Heart right ventricle (tissue), 16 donors: ENCODE measurements around the gene HIKESHI. TPM values are rescaled to one million over a fixed set of nuclear protein-coding genes. Genes with fewer than 3 reads are reported as not detected.
A peak's percentile ranks its signal among the peaks of the same experiment; 100 is the strongest.

ENCODE experiments used
- ATAC-seq, 8 donors: fragments of 200-7000 bp; cut with Tn5 transposase; one replicate each; pipeline ENCODE4 v1.9.1; 2020; ENCODE audit warnings: mild to moderate bottlenecking in 8 of 8, moderate library complexity in 8 of 8, moderate number of reproducible peaks in 1 of 8
- DNase-seq, 2 donors: peaks; one replicate each; pipeline ENCODE4 v3.0.0-alpha.2; 2020
- H3K27ac ChIP-seq, 10 donors: fragments of 200-600 bp; sonication (generic) in 2 of 10; one replicate each; pipeline versions ENCODE4 v1.5.0 to v1.8.0; 2020 to 2022; ENCODE audit warnings: mild to moderate bottlenecking in 3 of 10
- H3K27me3 ChIP-seq, 7 donors: fragments of 200-600 bp; one replicate each; pipeline ENCODE4 v1.8.0; 2021 to 2022; ENCODE audit warnings: mild to moderate bottlenecking in 2 of 7
- H3K36me3 ChIP-seq, 9 donors: fragments of 200-600 bp; sonication (generic) in 1 of 9; one replicate each; pipeline versions ENCODE4 v1.5.0 to v1.8.0; 2020 to 2022; ENCODE audit warnings: mild to moderate bottlenecking in 2 of 9
- H3K4me1 ChIP-seq, 9 donors: fragments of 200-600 bp; sonication (generic) in 1 of 9; one replicate each; pipeline versions ENCODE4 v1.5.0 to v1.8.0; 2020 to 2022; ENCODE audit warnings: mild to moderate bottlenecking in 4 of 9
- H3K4me3 ChIP-seq, 10 donors: fragments of 200-600 bp; sonication (generic) in 2 of 10; one replicate each; pipeline versions ENCODE4 v1.5.0 to v1.8.0; 2020 to 2022; ENCODE audit warnings: mild to moderate bottlenecking in 7 of 10, moderate library complexity in 2 of 10
- H3K9me3 ChIP-seq, 11 donors: fragments of 200-600 bp in 10 of 11; sonication (generic) in 2 of 11; one replicate each; pipeline versions ENCODE4 v1.5.0 to v1.8.0; 2013 to 2022; ENCODE audit warnings: mild to moderate bottlenecking in 2 of 11, control low read depth in 1 of 11, moderate library complexity in 1 of 11
- WGBS, 2 donors: extraction: QIAGEN DNeasy Blood & Tissue Kit; methylation state at CpG; one replicate each; pipeline ENCODE4 v1.1.7; 2013; ENCODE audit warnings: inconsistent platforms in 1 of 2; 5-methylcytosine and 5-hydroxymethylcytosine counted together
- intact Hi-C, 10 donors: fragments of 100-400 bp; cut with DNase I; formaldehyde crosslinking; loops; one replicate each; pipeline versions ENCODE4 v1.11.1 to v1.14.2; 2022
- polyA plus RNA-seq, 2 donors: library from polyadenylated mRNA; stranded (reverse); fragments of 200-250 nt; gene quantifications; one replicate each; pipeline ENCODE4 v1.2.3, GENCODE V29; 2013
- total RNA-seq, 10 donors: library from RNA; stranded (reverse); fragmentation: NEBNext Ultra II Directional in 3 of 10; extraction: Animal tissue kit (Norgen Biotek cat#: 25700) in 3 of 10; gene quantifications; one replicate each; pipeline versions ENCODE4 v1.2.1 to v1.2.4, GENCODE V29; 2021 to 2023
- TF ChIP-seq, protein P1 (sequence below), 9 donors: fragments of 200-600 bp; sonication (generic) in 2 of 9; IDR thresholded peaks; one replicate each; pipeline versions ENCODE4 v1.5.0 to v1.8.0; 2021 to 2022; ENCODE audit warnings: antibody characterized with exemption in 9 of 9, mild to moderate bottlenecking in 5 of 9, moderate library complexity in 1 of 9
- donor health status: Arrhythmogenic right ventricular cardiomyopathy.
- donor health status: ischemic (EF 13 %, LVEDD 7.1; RV severe dilation, severe dysfunction).
- donor health status: healthy with polysubstance abuse.
- donor health status: DM: no; HTN: yes; CAD: no.
- donor health status: DM: no; HTN: no; CAD: no.
- donor health status: ischemic (EF 25% LVEDD 6.9; RV normal size, moderate dysfunction).
- donor health status: ischemic (EF 25% LVEDD 5.7; RV mildly dilated, moderate dysfunction).
- donor health status: healthy.
- donor health status: DM: yes; HTN: yes; CAD: no.
- donor health status: Ischemic cardiomyopathy.
- donor health status: ischemic (EF 35%, LVEDD 5.7; RV mildly dilated, moderate dysfunction).
- donor health status: nonischemic (EF 11% LVEDD 7.7; RV severe dilation, severe dysfunction).
- donor health status: DM: yes; HTN: yes; CAD: no.
- donor health status: PGD.
- donor health status: ischemic (EF 29% LVEDD 5.4; RV normal size, mild dysfunction).
- donor health status: nonischemic (EF 23%, LVEDD 6.1; RV moderate dilation, normal function).

Gene HIKESHI
- total and polyA plus RNA-seq, 12 donors: 42.5 to 78.7 (median 47.1) TPM

DNA sequence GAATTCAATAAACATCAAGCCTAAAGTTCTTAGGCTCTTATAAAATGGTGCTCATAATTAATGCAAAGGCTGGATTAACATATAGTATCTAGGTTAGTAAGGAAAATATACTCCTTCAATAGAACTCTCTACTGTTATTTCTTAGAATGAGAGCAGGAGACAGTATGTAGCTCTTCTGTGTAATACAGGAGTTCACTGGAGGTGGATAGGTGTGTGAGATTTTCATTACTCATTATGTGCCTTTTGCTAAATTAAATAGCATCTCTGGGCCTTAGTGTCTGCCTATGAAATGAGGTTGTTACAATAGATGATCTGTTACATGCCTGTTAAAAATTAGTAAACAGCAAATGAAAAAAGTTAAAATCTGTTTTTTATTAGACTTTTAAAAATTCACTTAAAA is 36.8 kb upstream of the HIKESHI start:
- no peak for DNase-seq
- TF ChIP-seq, protein P1, sequence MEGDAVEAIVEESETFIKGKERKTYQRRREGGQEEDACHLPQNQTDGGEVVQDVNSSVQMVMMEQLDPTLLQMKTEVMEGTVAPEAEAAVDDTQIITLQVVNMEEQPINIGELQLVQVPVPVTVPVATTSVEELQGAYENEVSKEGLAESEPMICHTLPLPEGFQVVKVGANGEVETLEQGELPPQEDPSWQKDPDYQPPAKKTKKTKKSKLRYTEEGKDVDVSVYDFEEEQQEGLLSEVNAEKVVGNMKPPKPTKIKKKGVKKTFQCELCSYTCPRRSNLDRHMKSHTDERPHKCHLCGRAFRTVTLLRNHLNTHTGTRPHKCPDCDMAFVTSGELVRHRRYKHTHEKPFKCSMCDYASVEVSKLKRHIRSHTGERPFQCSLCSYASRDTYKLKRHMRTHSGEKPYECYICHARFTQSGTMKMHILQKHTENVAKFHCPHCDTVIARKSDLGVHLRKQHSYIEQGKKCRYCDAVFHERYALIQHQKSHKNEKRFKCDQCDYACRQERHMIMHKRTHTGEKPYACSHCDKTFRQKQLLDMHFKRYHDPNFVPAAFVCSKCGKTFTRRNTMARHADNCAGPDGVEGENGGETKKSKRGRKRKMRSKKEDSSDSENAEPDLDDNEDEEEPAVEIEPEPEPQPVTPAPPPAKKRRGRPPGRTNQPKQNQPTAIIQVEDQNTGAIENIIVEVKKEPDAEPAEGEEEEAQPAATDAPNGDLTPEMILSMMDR (IDR thresholded peaks at IDR 0.05): no peak
- Histone ChIP-seq H3K4me1 (no peaks in the 10 kb centered on the region), H3K4me3 (no peak overlapping the region), H3K9me3 (no peaks in the 10 kb centered on the region), H3K36me3 (peaks cover 0 to 97% (median 18%) of the 10 kb centered on the region in 9 donors), H3K27me3 (no peaks in the 10 kb centered on the region), H3K27ac (no peak overlapping the region)
- intact Hi-C loops: no loop called here
- no peak for ATAC-seq

DNA sequence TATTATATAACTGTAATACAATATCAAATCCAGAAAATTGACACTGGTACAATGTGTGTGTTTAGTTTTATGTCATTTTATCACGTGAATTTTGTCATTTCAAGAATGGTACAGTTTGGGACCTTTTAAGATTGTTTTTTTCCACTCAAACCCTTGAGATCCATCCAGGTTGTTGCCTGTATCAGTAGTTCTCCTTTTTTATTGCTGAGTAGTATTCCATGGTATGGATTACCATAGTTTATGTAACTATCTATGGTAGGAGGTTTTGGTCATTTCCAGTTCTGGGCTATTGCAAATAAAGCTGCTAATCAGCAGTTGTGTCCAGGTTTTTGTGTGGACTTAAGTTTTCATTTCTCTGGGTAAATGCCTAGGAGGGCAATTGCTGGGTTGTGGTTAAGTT is 32.4 kb upstream of the HIKESHI start:
- ATAC-seq (no peak), DNase-seq (no peak)
- TF ChIP-seq, protein P1 (IDR thresholded peaks at IDR 0.05): no peak
- Histone ChIP-seq H3K36me3 (peaks cover 0 to 85% (median 11%) of the 10 kb centered on the region in 9 donors), H3K4me1 (no peaks in the 10 kb centered on the region), H3K4me3 (no peak overlapping the region), H3K27me3 (no peaks in the 10 kb centered on the region), H3K9me3 (no peaks in the 10 kb centered on the region), H3K27ac (no peak overlapping the region)
- intact Hi-C loops: no loop called here
- 99 to 100% methylated on average over 1 of the region's 1 CpG for WGBS, 2 donors

DNA sequence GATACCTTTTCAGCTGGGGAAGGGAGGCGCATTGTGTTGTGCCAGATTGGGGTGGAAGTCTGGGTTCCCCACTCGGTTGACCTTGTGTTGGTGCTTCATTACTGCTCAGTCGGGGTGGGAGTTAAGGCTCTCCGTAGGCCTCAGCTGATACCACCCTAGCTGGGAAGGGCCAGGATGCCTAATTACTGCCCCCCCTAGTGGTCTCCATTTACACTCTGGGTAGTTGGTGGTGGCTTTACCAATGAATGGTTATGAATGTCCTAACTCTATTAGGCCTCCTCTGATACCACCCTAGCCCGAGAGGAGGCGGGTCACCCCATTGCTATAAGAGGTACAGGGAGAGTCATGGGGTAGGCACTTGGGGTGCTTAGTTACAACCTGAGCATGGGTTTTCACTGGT is 27.5 kb upstream of the HIKESHI start:
- no peak overlapping the region for H3K27ac ChIP-seq
- peaks cover 0 to 88% (median 31%) of the 10 kb centered on the region in 9 donors for H3K36me3 ChIP-seq
- H3K4me1 ChIP-seq: no peaks in the 10 kb centered on the region
- DNase-seq (no peak), ATAC-seq (peak in 1 of 8 donors; percentile 37)
- 88 to 92% methylated on average over 6 of the region's 6 CpGs for WGBS, 2 donors
- TF ChIP-seq, protein P1 (IDR thresholded peaks at IDR 0.05): peak in 4 of 9 donors; percentile 4 to 28 (median 15)
- no peak overlapping the region for H3K4me3 ChIP-seq
- intact Hi-C loops: no loop called here
- no peaks in the 10 kb centered on the region for H3K9me3 ChIP-seq
- no peaks in the 10 kb centered on the region for H3K27me3 ChIP-seq

DNA sequence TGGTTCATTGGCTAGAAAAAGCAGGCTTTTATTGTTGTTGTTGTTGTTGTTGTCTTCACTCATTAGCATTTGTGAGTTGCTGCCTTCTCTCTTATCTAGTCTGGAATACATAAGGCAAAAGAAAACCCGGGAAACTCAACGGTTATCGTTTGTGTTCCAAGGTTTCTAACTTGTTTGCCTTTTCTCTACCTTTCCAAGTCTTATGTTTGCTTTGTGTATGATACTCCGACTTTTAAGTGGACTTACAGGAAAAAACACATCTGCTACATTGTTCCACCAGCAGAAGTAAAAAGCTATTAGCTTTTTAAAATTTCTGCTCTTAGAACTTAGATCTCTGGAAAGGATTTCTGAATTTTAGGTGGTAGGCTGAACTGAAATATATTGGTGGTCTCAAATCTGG is 27.0 kb upstream of the HIKESHI start:
- no peak overlapping the region for H3K4me3 ChIP-seq
- no peaks in the 10 kb centered on the region for H3K27me3 ChIP-seq
- ATAC-seq (no peak), DNase-seq (no peak)
- H3K9me3 ChIP-seq: no peaks in the 10 kb centered on the region
- no peaks in the 10 kb centered on the region for H3K4me1 ChIP-seq
- peaks cover 0 to 88% (median 29%) of the 10 kb centered on the region in 9 donors for H3K36me3 ChIP-seq
- no peak overlapping the region for H3K27ac ChIP-seq
- TF ChIP-seq, protein P1 (IDR thresholded peaks at IDR 0.05): no peak
- 90 to 93% methylated on average over 4 of the region's 4 CpGs for WGBS, 2 donors
- intact Hi-C loops: no loop called here
